Esophagus squamous epithelium (tissue), 4 donors: ENCODE measurements around the gene TRAPPC10.
"Not testable (repeated sequence)": the region's sequence is repeated elsewhere in the genome, so short reads cannot be mapped to it uniquely, and the experiment has no call there.

Experiments used
- CTCF ChIP-seq, 6 experiments: fragments of 450-650 bp in 4 of 6; fragments of 200-600 bp in 2 of 6; sonication (generic) in 2 of 6; IDR thresholded peaks; one replicate each; pipeline ENCODE4 v1.5.1; 2016 to 2019; ENCODE audit warnings: antibody characterized with exemption in 6 of 6, mild to moderate bottlenecking in 4 of 6, moderate library complexity in 4 of 6
- POLR2A ChIP-seq, 4 donors: fragments of 450-650 bp; IDR thresholded peaks; one replicate each; pipeline ENCODE4 v1.6.1; 2017; ENCODE audit warnings: antibody characterized with exemption in 4 of 4, mild to moderate bottlenecking in 4 of 4, moderate library complexity in 3 of 4

- not testable (repeated sequence) for TF ChIP-seq CTCF, POLR2A (IDR thresholded peaks at IDR 0.05)
Measured at GRCh38 chr21:44107589-44107988, 95.5 kb downstream of the TRAPPC10 start.
